MM.1S (cell line): Measurements from ENCODE around the gene EML5.

Source experiments
- DNase-seq: peaks from one replicate; pipeline ENCODE4 v3.0.0-alpha.2; 2015
- H2AFZ ChIP-seq: fragments of 300-600 bp; sonication (generic); 2 replicates; pipeline ENCODE4 v1.6.0; 2016; ENCODE audit warnings: antibody characterized with exemption, low read length
- H3F3A ChIP-seq: fragments of 300-600 bp; sonication (generic); 2 replicates; pipeline ENCODE4 v1.6.1; 2016; ENCODE audit warnings: mild to moderate bottlenecking, antibody characterized with exemption, low read length, moderate library complexity, mixed read lengths; ENCODE audit not compliant: insufficient read depth
- H3K27ac ChIP-seq: fragments of 300-600 bp; sonication (generic); 2 replicates; pipeline ENCODE4 v1.5.1; 2016; ENCODE audit warnings: mild to moderate bottlenecking, low read length
- H3K27me3 ChIP-seq: fragments of 300-600 bp; sonication (generic); replicated peaks from 2 replicates; pipeline ENCODE4 v1.6.0; 2016; ENCODE audit warnings: low read length; ENCODE audit not compliant: insufficient read depth
- H3K36me3 ChIP-seq: fragments of 300-600 bp; sonication (generic); replicated peaks from 2 replicates; pipeline ENCODE4 v1.6.1; 2016; ENCODE audit warnings: mild to moderate bottlenecking, low read length, mixed read lengths; ENCODE audit not compliant: insufficient read depth
- H3K4me1 ChIP-seq: fragments of 300-600 bp; sonication (generic); 2 replicates; pipeline ENCODE4 v1.6.1; 2016; ENCODE audit warnings: low read length, mixed read lengths
- H3K4me2 ChIP-seq: fragments of 300-600 bp; sonication (generic); 2 replicates; pipeline ENCODE4 v1.6.0; 2016; ENCODE audit warnings: low read depth, low read length
- H3K4me3 ChIP-seq: fragments of 300-600 bp; sonication (generic); 2 replicates; pipeline ENCODE4 v1.5.1; 2016; ENCODE audit warnings: low read length, mixed read lengths
- H3K79me2 ChIP-seq: fragments of 300-600 bp; sonication (generic); 2 replicates; pipeline ENCODE4 v1.6.1; 2016; ENCODE audit warnings: mixed run types, low read length, mixed read lengths
- H3K9ac ChIP-seq: fragments of 300-600 bp; sonication (generic); 2 replicates; pipeline ENCODE4 v1.6.1; 2016; ENCODE audit warnings: low read length, mixed read lengths
- H3K9me2 ChIP-seq: fragments of 300-600 bp; sonication (generic); replicated peaks from 2 replicates; pipeline ENCODE4 v1.6.1; 2016; ENCODE audit warnings: mild to moderate bottlenecking, low read length, mixed read lengths; ENCODE audit not compliant: insufficient read depth
- H3K9me3 ChIP-seq: fragments of 300-600 bp; sonication (generic); replicated peaks from 2 replicates; pipeline ENCODE4 v1.6.1; 2016; ENCODE audit warnings: mild to moderate bottlenecking, low read length, mixed read lengths; ENCODE audit not compliant: insufficient read depth
- H4K20me1 ChIP-seq: fragments of 300-600 bp; sonication (generic); 2 replicates; pipeline ENCODE4 v1.6.1; 2016; ENCODE audit warnings: mild to moderate bottlenecking, low read length, moderate library complexity, mixed read lengths; ENCODE audit not compliant: insufficient read depth
- EZH2 ChIP-seq: fragments of 300-600 bp; sonication (generic); optimal IDR thresholded peaks from 2 replicates; pipeline ENCODE3; 2017; ENCODE audit warnings: low read depth, mild to moderate bottlenecking, antibody characterized with exemption, low read length, mixed read lengths
- EZH2phosphoT487 ChIP-seq: fragments of 300-600 bp; sonication (generic); IDR thresholded peaks from 2 replicates; pipeline ENCODE4 v1.6.1; 2018; ENCODE audit warnings: antibody characterized with exemption, low read length
- TF ChIP-seq, protein P1 (sequence below): fragments of 300-600 bp; sonication (generic); IDR thresholded peaks from 2 replicates; pipeline ENCODE4 v1.5.1; 2016; ENCODE audit warnings: antibody characterized with exemption, low read length, mixed read lengths

EML5 gene

DNA sequence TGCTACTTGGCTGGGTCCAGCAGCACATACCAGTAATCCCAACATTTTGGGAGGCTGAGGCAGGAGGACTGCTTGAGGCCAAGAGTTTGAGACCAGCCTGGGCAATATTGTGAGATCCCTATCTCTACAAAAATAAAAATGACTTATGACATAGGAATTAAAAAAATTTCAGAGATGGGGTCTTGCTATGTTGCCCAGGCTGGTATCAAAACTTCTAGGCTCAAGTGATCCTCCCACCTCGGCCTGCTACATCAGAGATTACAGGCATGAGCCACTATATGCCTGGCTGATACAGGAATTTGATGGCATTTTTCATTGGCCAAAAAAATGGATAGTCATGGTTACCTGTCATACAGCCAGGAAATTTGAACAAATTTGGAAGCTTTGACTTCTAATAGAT is 175.3 kb downstream of the EML5 start:
- H4K20me1 ChIP-seq = no peaks in the 10 kb centered on the region
- no peak overlapping the region for H3K4me3 ChIP-seq
- H3K9ac ChIP-seq = no peak overlapping the region
- no peaks in the 10 kb centered on the region for H3K4me1 ChIP-seq
- no peaks in the 10 kb centered on the region for H3K27me3 ChIP-seq
- H3F3A ChIP-seq = no peaks in the 10 kb centered on the region
- TF ChIP-seq EZH2phosphoT487 (no peak), EZH2 (no peak)
- TF ChIP-seq, protein P1, sequence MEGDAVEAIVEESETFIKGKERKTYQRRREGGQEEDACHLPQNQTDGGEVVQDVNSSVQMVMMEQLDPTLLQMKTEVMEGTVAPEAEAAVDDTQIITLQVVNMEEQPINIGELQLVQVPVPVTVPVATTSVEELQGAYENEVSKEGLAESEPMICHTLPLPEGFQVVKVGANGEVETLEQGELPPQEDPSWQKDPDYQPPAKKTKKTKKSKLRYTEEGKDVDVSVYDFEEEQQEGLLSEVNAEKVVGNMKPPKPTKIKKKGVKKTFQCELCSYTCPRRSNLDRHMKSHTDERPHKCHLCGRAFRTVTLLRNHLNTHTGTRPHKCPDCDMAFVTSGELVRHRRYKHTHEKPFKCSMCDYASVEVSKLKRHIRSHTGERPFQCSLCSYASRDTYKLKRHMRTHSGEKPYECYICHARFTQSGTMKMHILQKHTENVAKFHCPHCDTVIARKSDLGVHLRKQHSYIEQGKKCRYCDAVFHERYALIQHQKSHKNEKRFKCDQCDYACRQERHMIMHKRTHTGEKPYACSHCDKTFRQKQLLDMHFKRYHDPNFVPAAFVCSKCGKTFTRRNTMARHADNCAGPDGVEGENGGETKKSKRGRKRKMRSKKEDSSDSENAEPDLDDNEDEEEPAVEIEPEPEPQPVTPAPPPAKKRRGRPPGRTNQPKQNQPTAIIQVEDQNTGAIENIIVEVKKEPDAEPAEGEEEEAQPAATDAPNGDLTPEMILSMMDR = no peak
- no peak for DNase-seq
- H3K36me3 ChIP-seq = no peaks in the 10 kb centered on the region
- no peaks in the 10 kb centered on the region for H3K9me2 ChIP-seq
- H3K27ac ChIP-seq = no peak overlapping the region
- H3K79me2 ChIP-seq = no peaks in the 10 kb centered on the region
- no peaks in the 10 kb centered on the region for H3K9me3 ChIP-seq
- H3K4me2 ChIP-seq = no peak overlapping the region
- H2AFZ ChIP-seq = no peak overlapping the region

DNA sequence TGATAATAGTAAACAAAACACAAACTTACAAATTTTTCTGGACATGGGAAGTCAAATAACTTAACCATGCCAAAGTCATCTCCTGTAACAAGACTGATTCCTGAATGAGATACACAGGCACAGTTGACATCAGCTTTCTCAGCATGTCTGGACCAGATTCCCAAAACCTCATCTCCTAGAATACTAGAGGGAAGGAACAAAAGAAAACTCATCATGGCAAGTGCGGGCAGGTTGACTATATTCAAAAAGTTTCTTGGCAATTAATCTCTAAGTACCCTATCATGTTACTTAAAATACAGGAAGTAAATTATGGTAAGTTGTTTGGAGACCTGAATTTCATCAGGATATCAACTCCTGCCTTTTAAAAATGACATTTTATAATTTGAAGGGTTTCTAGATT is 176.1 kb downstream of the EML5 start:
- Histone ChIP-seq H3K9ac (no peak overlapping the region), H3K9me3 (no peaks in the 10 kb centered on the region), H3K4me1 (no peaks in the 10 kb centered on the region), H3K4me2 (no peak overlapping the region), H3F3A (no peaks in the 10 kb centered on the region), H3K27me3 (no peaks in the 10 kb centered on the region), H2AFZ (no peak overlapping the region), H4K20me1 (no peaks in the 10 kb centered on the region), H3K9me2 (no peaks in the 10 kb centered on the region), H3K4me3 (no peak overlapping the region), H3K27ac (no peak overlapping the region), H3K36me3 (no peaks in the 10 kb centered on the region), H3K79me2 (no peaks in the 10 kb centered on the region)
- TF ChIP-seq EZH2phosphoT487 (no peak), EZH2 (no peak)
- TF ChIP-seq, protein P1 = no peak
- DNase-seq = no peak

DNA sequence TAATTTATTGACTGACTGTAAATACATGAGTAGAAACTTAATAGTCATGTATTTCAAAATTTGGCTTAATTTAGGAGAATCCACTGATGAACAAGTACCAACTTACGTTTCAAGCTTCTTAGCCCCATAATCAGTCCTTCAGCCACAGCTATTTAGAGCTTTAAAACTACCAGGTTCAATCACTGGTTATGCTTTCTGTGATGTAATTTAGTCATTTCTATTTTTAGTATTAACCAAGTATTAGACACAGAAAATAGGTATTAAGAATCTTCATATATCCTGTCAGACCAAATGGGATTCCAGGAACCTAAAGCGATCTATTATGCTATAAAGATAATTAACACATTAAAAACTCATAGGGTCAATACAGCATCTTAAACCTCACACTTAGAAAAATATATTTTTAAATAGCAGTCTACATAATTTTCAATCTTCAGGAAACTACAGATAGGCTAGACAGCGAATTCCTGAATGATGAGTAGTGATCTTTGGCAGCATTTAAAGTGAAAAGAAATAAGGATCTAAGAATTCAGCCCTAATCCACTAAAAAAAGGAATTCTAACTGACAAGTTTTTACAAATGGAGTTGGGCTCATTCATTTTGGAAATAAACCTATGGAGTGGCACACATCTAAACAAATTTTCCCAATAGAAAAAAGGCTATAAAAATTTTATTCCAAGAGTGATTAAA is 178.4 kb downstream of the EML5 start:
- no peaks in the 10 kb centered on the region for H4K20me1 ChIP-seq
- H3K79me2 ChIP-seq = no peaks in the 10 kb centered on the region
- no peaks in the 10 kb centered on the region for H3K9me3 ChIP-seq
- no peak for TF ChIP-seq EZH2phosphoT487
- TF ChIP-seq, protein P1 = no peak
- no peak for TF ChIP-seq EZH2
- H3K4me2 ChIP-seq = no peak overlapping the region
- no peaks in the 10 kb centered on the region for H3K36me3 ChIP-seq
- H3F3A ChIP-seq = no peaks in the 10 kb centered on the region
- DNase-seq = no peak
- no peak overlapping the region for H3K27ac ChIP-seq
- H3K4me3 ChIP-seq = no peak overlapping the region
- H3K4me1 ChIP-seq = no peaks in the 10 kb centered on the region
- H2AFZ ChIP-seq = no peak overlapping the region
- no peaks in the 10 kb centered on the region for H3K9me2 ChIP-seq
- H3K27me3 ChIP-seq = no peaks in the 10 kb centered on the region
- H3K9ac ChIP-seq = no peak overlapping the region
